Measurements from ENCODE around the gene SNAP25. TPM values are rescaled to one million over a fixed set of nuclear protein-coding genes. Genes with fewer than 3 reads are reported as not detected.

SNAP25 gene
- total RNA-seq, 4 donors from 2014 or later: 0.22 to 0.39 TPM; not detected in 2

GRCh38 chr20:10332656-10333415 lies 114.2 kb downstream of the SNAP25 start:
- no peaks in the 10 kb centered on the region for H3K9me3 ChIP-seq
- H3K27me3 ChIP-seq: no peaks in the 10 kb centered on the region
- WGBS, 2 donors: 46 to 48% methylated on average over 4 of the region's 4 CpGs
- no peaks in the 10 kb centered on the region for H3K36me3 ChIP-seq
- TF ChIP-seq POLR2A (IDR thresholded peaks at IDR 0.05): no peak
- TF ChIP-seq EP300 (IDR thresholded peaks at IDR 0.05): peak in 1 of 2 donors; percentile 18
- no peak overlapping the region for H3K4me3 ChIP-seq
- DNase-seq (ENCODE audit: low spot score in 2 of 2): no peak
- no peak overlapping the region for H3K27ac ChIP-seq
- H3K4me1 ChIP-seq: peaks cover 0 to 19% (median 0%) of the 10 kb centered on the region in 4 donors

- Histone ChIP-seq H3K27me3 (no peaks in the 10 kb centered on the region), H3K4me1 (peaks cover 0 to 22% (median 0%) of the 10 kb centered on the region in 4 donors), H3K27ac (no peak overlapping the region), H3K9me3 (no peaks in the 10 kb centered on the region), H3K4me3 (no peak overlapping the region), H3K36me3 (no peaks in the 10 kb centered on the region)
- 61 to 68% methylated on average over 2 of the region's 2 CpGs for WGBS, 2 donors
- no peak for DNase-seq (ENCODE audit: low spot score in 2 of 2)
- TF ChIP-seq EP300 (IDR thresholded peaks at IDR 0.05) (peak in 1 of 2 donors; percentile 44), CTCF (IDR thresholded peaks at IDR 0.05) (no peak)
Observed at GRCh38 chr20:10336959-10337729, 118.5 kb downstream of the SNAP25 start.

- H3K4me1 ChIP-seq: peaks cover 0 to 15% (median 0%) of the 10 kb centered on the region in 4 donors
- no peak overlapping the region for H3K27ac ChIP-seq
- no peaks in the 10 kb centered on the region for H3K36me3 ChIP-seq
- WGBS, 2 donors: 55 to 66% methylated on average over 2 of the region's 2 CpGs
- H3K4me3 ChIP-seq: no peak overlapping the region
- H3K9me3 ChIP-seq: no peaks in the 10 kb centered on the region
- DNase-seq (ENCODE audit: low spot score in 2 of 2): no peak
- TF ChIP-seq POLR2A (IDR thresholded peaks at IDR 0.05) (no peak), EP300 (IDR thresholded peaks at IDR 0.05) (no peak), CTCF (IDR thresholded peaks at IDR 0.05) (no peak)
- H3K27me3 ChIP-seq: no peaks in the 10 kb centered on the region
Observed at GRCh38 chr20:10338426-10339180, 120.0 kb downstream of the SNAP25 start.

- no peak overlapping the region for H3K4me3 ChIP-seq
- H3K27ac ChIP-seq: no peak overlapping the region
- no peak for DNase-seq (ENCODE audit: low spot score in 2 of 2)
- H3K4me1 ChIP-seq: peaks cover 0 to 14% (median 0%) of the 10 kb centered on the region in 4 donors
- TF ChIP-seq CTCF (IDR thresholded peaks at IDR 0.05) (no peak), POLR2A (IDR thresholded peaks at IDR 0.05) (no peak), EP300 (IDR thresholded peaks at IDR 0.05) (no peak)
- H3K9me3 ChIP-seq: no peaks in the 10 kb centered on the region
- H3K27me3 ChIP-seq: no peaks in the 10 kb centered on the region
- no peaks in the 10 kb centered on the region for H3K36me3 ChIP-seq
- WGBS, 2 donors: 88 to 92% methylated on average over 1 of the region's 1 CpG
Observed at GRCh38 chr20:10339609-10340008, 121.0 kb downstream of the SNAP25 start.

GRCh38 chr20:10342152-10342551 lies 123.5 kb downstream of the SNAP25 start:
- TF ChIP-seq CTCF (IDR thresholded peaks at IDR 0.05) (no peak), EP300 (IDR thresholded peaks at IDR 0.05) (no peak), POLR2A (IDR thresholded peaks at IDR 0.05) (no peak)
- Histone ChIP-seq H3K4me1 (peaks cover 0 to 10% (median 0%) of the 10 kb centered on the region in 4 donors), H3K27me3 (no peaks in the 10 kb centered on the region), H3K4me3 (no peak overlapping the region), H3K27ac (no peak overlapping the region), H3K9me3 (no peaks in the 10 kb centered on the region), H3K36me3 (no peaks in the 10 kb centered on the region)
- 50 to 100% methylated on average over 1 of the region's 1 CpG for WGBS, 2 donors
- DNase-seq (ENCODE audit: low spot score in 2 of 2): no peak
